OCI-LY3 (cell line): ENCODE results near the gene COQ2.

ENCODE experiments used
- CTCF ChIP-seq: fragments of 200-600, 300-600 bp; sonication (generic); IDR thresholded peaks from 2 replicates; pipeline ENCODE4 v1.5.1; 2014; ENCODE audit warnings: antibody characterized with exemption, low read length, low read depth
- EZH2phosphoT487 ChIP-seq: fragments of 200-600 bp; shearing (Covaris generic); IDR thresholded peaks from 2 replicates; pipeline ENCODE4 v1.6.1; 2018; ENCODE audit warnings: antibody characterized with exemption, mixed run types, low read depth

- TF ChIP-seq CTCF, result no peak
- no peak for TF ChIP-seq EZH2phosphoT487
These were observed 46.0 kb downstream of the COQ2 start for GRCh38 chr4:83238393-83239248.
